Ammon's horn (tissue), 1 donor: ENCODE measurements around the gene DNAH9.

Experiments
- DNase-seq: peaks from one replicate; pipeline ENCODE4 v3.0.0-alpha.2; 2016; ENCODE audit warnings: low spot score

DNAH9 gene

DNA sequence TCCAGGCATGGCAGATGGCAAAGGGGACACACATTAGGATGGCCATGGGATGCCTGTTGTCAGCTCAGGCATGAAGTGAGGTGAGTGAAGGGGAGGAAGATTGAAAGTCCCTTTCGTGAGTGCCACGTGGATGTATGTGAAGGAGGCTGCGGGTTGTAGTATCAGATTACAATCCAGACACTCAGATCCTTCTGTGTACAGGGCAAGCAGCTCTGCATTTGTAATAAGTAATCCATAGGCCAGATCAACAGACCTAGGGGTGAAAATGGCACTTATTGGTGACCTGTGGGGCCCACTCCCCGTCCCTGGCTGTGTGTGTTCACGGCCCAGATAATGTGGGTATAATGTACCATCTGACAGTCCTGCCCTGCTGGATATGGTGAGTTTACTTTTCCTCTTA, 159.5 kb downstream of the DNAH9 start:
- DNase-seq, result no peak

DNA sequence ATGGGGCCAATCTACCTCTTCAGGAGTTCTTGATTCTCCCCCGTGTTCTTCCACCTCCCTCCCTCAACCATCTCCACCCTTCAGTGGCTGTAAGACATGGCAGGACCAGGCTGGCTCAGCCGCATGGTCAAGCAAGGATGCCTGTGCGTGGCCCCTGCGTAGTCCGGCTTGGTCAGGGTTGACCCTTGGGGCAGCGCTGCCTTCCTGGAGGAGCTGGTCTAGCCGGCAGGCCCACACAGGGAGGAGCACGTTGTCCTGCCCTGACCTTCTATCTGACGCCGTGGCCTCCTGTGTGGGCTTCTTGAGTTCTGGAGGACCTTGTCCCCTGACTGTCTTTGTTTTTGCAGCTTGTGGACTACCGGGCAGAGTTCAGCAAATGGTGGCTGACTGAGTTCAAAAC, 169.8 kb downstream of the DNAH9 start:
- no peak for DNase-seq

DNA sequence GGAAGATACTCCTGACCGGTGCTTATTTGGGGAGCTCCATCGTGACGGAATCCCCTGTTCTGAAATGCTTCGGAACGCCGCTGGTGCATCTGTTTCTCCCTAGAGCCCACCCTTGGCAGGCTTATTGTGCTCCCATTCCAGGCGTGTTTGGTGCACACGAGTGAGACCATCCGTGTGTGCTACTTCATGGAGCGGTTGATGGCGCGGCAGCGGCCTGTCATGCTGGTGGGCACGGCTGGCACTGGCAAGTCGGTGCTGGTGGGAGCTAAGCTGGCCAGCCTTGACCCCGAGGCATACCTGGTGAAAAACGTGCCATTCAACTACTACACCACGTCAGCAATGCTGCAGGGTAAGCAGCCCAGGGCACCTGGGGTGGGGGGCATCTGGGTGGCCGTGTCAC, 170.7 kb downstream of the DNAH9 start:
- DNase-seq, result no peak

DNA sequence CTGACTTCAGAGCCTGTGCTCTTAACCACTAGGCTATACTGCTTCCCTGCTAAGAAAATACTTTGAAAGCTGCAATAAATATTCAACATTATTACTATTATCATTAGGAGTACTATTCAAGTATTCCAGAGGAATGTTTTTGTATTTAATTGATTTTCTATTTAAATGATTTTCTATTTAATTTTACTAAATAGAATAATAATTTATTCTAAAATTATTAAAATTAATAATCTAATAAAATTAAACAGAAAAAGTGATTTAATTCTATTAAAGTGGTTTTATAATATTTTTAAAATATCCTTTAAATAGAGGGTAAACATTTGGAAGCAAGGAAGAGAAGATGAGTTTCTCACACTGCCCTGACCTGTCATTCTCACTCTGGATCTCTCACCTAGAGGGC, 173.8 kb downstream of the DNAH9 start:
- no peak for DNase-seq

DNA sequence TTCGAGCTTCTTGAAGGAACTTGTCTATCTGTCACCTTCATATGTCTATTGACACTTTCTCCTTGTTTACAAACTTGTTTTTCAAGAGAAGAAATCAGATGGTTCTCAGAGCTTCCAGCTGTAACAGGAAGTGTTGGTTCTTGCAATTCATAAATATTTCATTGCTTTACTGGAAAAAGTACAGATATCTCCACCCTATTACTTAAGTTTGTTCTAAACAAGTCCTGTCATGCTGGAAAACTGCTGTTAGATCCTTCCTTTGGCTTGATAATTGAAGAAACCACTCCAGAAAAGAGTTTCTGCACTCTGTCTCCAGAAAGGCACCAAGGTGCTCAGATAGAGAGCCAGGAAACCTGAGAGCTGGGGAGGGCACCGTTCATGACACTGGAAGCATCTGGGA, 181.6 kb downstream of the DNAH9 start:
- no peak for DNase-seq

DNA sequence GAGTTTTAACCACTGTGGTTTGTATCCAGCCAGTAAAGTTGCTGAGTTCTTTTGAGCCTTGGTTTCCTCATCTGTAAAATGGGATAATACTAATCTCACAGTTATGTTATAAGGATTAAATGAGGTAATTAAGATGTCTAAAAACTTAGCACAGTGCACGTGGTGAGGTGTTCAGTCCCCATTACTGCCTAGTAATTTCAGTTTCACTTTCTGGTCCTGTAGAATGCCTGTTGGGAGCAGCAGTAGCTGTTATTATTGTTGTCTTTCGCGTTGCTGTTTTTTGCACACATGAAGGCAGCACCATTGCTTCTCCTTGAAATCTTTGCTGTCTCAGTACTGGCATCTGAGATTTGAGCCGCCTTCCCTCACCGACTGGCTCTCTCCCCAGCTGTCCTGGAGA, 182.4 kb downstream of the DNAH9 start:
- DNase-seq, result no peak

DNA sequence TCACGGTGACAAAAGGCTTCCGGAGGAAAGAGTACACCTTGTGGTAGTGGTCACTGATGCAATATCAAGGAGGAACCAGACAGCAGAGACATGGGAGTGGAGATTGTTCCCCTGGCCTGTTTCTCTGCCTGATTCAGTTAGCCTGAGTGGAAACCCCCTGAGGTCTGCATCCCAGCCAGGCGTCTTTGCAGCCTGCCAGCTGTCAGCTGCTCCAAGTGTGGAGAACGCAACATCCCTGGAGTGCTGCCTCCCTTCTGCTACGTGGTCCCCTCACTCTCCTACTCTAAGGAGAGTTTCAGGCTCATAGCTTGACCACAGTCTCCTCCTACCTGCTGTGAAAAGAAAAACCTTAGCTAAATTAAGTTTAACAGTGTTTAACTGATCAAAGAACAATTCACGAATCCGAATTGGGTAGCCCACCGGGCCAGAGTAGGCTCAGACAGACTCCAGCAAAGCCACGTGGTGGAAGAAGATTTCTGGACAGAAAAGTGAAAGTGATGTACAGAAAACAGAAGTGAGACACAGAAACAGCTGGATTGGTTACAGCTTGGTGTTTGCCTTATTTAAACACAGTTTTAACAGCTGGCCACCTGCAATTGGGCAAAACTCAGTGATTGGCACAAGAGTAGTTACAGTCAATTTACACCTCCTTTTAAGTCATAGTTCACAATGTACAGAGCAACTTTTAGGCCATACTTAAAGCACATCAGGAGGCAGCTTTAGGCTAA, 188.6 kb downstream of the DNAH9 start:
- DNase-seq, result no peak

DNA sequence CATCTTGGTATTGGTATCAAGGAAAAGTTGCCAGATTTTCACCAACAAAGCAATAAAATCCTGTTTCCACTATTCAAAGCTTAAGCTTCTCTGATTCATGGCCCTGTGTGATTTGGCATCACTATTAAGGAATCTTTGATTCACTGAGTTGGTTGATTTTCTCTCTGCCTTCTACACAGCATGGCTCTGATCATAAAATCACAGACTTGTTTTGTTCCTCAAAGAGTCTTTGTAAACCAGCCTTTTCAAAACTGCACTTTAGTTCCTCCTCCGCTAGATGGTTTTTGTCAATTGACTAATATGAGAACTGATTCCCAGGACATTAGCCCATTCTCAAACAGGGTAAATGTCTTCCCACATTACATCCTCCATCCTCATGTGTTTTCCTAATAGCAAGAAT, 197.6 kb downstream of the DNAH9 start:
- DNase-seq, result peak; percentile 17

DNA sequence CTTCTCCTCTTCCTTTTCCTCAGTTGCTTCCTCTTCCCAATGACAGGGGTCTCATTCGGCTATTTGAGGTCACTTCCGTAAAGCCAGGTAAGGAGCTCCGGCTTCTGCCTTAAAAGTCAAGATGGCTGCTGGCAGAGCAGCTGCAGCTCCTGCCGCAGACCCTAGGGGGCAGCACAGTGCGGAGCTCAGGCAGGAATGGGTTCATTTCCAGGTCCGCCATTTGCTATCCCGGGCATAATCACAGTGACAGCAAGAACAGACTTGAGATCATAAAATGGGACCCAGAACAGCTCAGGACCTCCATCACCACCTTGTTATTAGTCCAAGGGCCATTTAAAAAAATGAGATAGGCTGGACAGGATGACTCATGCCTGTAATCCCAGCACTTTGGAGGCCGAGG, 199.5 kb downstream of the DNAH9 start:
- DNase-seq, result no peak

DNA sequence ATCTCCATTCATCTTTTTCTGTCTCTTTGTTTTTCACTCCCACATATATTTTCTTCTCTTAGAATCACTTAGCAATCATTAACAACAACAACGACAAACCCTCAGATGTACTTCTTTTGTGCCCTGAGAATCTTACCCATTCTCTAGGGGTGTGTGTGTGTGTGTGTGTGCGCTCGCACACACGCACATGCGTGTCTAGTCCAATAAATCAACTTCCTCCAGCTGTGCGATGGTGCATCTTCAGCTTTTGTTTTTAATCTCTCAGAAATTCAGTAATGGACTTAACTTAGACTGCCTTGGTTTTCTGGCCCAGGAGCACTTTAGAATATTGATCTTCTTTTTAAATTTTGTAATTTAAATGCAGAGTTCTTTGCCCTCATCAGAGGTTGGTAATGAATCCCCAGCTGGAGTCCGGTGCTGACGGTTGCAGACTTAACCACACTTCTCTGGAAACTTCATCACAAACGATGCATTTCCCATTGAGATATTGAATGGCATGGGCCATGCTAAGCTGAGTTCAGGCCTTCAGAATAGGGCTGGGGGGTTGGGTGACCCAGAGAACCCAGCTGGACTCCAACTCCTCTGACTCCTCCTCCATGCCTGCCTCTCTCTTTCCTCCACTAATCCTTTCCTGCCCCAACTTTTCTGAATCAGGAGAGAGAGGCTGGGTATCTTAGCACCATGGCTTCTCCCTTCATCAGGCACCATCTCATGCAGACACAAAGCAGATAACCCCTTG, 205.1 kb downstream of the DNAH9 start:
- no peak for DNase-seq

DNA sequence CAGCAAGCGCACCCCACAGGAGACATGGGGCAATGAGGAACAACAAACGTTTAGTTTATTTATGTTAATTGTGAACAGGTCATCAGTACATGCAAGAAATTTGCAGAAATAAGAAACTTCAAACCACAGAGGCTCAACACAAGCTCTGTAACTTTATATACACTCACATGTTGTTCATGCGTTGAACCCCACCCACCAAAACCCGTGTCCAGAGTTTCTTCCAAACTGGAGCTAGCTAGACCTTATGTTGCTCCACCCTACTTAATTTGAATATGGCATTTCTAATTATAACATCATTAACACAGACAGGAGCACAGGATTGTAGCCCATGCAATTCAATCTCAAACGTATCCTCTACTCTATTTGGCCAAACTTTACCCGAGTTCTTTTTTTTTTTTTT, 206.9 kb downstream of the DNAH9 start:
- DNase-seq, result no peak

DNA sequence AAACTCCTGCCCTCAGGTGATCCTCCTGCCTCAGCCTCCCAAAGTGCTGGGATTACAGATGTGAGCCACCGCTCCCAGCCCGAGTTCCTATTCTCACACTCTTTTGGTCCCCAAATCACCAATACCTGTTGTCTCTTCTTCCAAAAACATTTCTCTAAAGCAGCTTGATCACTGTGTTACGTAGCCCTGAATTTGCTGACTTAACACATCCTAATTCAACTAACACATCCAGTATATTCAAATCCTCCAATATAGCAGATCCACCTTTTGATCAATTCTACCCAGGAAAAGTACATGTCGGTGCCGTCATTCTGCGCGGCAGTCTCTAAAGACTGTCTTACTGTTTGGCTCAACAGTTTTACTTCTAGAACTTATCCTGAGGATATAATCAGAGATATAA, 207.7 kb downstream of the DNAH9 start:
- no peak for DNase-seq

DNA sequence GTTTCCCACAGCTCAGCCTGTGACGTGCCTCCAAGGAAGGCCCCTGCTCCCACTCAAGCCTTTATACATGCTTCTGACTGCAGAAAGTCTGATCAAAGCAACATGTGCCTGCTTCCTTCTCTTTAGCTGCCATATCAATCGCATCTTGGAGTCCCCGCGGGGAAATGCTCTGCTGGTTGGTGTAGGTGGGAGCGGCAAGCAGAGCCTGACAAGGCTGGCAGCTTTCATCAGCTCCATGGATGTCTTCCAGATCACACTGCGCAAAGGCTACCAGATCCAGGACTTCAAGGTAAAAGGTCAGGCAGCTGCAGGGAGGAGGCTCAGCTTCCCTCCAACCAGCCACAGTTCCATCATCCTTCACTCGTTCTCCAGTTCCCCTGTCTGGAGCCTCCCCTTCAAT, 209.3 kb downstream of the DNAH9 start:
- DNase-seq, result no peak

DNA sequence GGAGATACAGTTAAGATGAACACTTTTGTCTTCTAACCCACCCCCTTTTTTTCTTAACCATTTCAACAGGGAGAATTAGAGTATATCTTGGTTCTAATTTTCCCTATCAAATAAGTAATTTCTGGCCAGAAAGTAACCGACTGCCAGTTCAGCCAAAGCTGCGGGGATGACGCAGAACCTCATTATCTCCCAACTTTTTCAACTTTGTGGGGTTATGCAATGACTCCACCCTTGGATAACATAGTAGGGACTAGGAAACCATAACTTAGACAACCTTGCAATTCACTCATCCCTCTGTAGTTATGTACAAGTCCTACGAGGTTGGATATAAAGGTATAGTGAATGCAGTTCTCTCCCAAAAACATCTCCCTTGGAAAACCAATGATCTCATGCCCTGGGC, 215.0 kb downstream of the DNAH9 start:
- DNase-seq, result no peak

DNA sequence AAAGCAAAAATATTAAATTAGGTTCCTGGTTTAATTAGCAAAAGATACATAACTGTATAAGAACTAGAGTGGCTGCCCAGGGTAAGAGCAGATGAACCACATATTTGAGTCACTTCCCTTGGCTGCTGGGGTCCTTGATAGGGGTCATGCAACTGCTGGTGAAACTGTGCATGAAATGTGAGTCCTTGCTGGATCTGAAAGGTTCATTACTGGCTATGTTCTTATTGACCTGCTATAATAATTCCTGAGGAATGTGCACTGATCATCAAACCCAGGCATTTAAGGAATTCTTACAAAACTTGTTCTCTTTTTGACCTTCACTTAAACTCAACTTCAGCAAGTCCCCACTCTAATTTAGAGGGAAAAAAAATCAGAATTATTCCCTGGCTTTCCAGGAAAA, 215.6 kb downstream of the DNAH9 start:
- no peak for DNase-seq

DNA sequence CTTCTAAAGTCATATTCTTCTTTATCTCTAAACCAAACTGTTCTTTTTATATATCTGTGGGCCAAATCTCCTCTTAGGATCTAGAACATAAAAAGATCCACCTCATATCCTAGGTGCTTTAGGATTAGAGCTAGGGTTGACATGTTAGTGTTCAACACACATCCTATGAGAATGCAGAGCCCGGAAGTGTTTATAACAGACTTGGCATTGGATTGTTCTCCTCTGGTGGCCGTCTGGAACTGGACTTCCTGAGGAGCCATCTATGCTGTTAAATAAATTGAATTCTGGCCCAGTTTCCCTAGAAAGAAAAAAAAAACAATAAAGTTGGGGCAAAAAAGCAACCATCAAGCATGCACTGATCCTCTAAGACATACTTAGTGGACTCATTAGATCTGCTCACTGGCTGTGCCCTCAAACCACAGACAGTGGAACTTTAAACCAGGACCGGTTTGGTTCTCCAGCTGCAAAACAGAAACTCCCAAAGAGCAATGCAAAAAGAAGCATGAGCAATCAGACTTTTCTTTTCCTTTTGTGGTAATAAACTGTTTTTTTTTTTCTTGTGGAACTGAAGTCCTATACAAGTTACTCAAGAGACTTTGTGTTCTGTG, 216.5 kb downstream of the DNAH9 start:
- no peak for DNase-seq

DNA sequence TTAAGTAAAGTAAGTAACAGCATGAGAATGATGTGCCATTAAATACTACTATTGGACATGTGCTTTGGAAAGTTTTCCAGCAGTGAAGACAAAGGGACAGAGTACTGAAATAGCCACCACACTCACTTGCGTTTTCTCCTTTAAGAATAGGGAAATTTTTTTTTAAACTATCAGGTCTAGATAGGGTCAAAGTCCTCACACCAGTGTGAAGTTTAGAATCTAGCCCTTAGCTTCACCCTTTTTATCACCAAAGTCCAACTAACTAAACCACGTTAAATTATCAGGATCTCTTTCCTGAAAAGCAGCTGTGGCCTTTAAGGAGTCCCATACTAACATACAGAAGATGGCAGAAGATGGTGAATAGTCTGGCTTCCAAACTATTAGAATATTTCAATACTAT, 218.1 kb downstream of the DNAH9 start:
- no peak for DNase-seq

DNA sequence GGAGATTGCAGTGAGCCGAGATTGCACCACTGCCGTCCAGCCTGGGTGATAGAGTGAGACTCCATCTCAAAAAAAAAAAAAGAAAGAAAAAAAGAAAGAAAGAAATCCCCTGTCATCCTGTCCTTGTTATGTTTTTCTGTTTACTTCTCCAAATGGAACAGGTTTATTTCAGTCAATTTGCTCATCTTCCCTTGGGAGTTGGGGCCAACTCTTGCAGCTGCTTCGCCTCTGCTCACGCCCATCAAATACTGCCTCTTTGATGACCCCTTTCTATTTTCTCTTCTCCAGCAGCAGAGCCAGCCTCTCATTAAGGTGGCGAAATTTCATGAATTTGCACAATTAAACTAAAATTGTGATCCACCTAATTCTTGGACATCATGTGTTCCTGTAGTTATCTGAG, 225.6 kb downstream of the DNAH9 start:
- no peak for DNase-seq

DNA sequence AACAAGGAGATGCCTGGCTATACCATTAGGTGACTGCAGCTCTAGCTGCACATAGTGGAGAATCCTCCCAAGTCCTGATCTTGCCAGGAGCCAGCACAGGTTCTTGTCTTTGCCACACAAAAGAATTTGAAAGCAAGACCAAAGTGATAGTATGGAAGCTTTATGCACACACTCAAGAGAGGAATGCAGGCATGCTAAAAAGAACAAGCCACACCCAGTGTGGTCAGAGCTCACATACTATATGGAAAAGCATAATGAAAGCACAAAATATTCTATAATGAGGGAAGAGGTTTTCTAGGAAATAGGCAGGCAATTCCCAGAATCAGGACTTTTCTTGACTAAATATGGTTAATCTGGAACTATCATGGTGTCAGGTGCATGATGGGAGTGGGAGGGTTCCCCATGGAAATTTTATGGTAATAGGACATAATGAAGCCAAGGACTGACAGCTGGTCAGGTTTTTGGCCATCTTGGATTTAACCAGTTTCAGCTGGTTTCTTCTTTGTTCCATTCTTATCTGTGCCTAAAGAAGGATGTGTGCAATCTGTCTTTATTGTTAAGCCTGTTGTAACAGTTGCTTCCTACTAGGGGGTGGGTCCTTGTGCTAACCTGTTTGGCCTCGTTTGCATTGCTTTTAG, 227.4 kb downstream of the DNAH9 start:
- no peak for DNase-seq

DNA sequence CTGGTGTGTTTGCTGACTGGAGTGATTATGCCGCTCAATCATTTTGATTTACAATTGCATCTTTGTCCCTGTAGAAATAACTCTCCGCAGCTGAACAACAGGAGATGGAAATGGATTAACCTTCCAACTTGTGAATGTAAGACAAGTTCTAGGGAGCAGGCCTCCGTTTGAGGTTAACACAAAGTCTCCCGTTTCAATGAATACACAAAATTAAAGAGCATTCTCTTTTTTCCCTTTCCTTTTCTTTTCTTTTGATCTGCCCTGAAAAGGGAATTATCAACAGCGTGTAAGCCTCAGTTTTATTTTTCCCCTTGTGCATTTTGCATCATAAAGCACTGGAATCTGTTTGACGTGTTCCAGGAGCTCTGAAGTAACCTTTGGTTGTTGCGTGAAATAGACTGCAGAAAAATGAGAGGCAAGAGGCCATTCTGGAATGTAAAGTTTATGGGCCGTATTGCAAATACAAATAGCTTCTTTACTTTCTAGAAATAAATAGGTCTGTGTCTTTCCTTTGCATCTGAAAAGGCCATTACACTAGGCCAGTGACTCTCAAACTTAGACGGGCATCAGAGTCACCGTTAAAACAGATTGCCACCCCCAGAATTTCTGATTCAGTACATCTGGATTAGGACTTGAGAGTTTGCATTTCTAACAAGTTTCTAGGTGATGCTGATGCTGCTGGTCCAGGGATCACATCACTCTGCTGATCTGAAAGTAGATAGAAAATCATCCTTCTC, 234.3 kb downstream of the DNAH9 start:
- no peak for DNase-seq

DNA sequence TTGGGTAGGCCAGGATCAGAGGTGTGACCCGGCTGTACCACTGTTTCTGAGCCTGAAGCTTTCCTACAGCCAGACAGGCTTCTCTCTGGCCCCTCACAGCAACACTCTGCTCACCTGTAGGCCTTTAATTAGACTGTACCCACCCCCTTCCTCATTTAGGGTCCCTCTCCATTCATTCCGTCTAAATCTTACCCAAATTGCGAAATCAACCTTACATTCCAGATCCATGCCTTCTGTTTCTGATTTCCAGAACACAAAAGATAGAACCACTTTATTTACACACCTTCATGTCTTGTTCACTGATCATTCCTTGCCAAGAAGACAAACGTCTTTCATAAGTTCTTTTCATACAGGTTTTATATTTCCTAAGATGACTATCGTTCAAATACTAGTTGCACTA, 238.2 kb downstream of the DNAH9 start:
- DNase-seq, result no peak

DNA sequence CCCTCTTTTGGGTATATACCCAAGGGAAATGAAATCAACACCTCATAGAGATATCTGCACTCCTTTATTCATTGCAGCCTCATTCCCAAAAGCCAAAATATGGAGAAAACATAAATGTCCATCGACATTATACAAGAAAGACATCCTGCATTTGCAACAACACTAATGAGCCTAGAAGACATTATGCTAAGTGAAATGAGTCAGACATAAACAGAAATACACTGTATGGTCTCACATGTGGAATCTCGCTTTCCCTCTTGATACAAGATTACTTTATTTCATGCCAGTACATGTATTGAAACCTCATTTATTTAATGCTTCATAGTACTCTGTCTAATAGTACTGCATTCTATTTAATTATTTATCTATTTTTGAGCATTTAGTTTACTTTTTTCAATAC, 241.8 kb downstream of the DNAH9 start:
- DNase-seq, result no peak
